GM19397 (cell line): ENCODE measurements around the gene METRN.
"Not testable (repeated sequence)": the region's sequence is repeated elsewhere in the genome, so short reads cannot be mapped to it uniquely, and the experiment has no call there.

Source experiments
- ATAC-seq: cut with Tn5 transposase; IDR thresholded peaks from one replicate; pipeline ENCODE4 v1.9.1; 2021; ENCODE audit warnings: mild to moderate bottlenecking, moderate library complexity; ENCODE audit not compliant: unreplicated experiment

The METRN gene

GRCh38 chr16:708019-708418 lies 6.9 kb upstream of the METRN start:
- ATAC-seq: no peak

- no peak for ATAC-seq
Measured at GRCh38 chr16:708959-709358, 6.0 kb upstream of the METRN start.

GRCh38 chr16:709566-710499 lies 5.1 kb upstream of the METRN start:
- no peak for ATAC-seq

GRCh38 chr16:710500-711075 lies 4.3 kb upstream of the METRN start:
- ATAC-seq: no peak

- ATAC-seq: no peak
Measured at GRCh38 chr16:711084-711483, 3.8 kb upstream of the METRN start.

- no peak for ATAC-seq
Measured at GRCh38 chr16:711548-712320, 3.2 kb upstream of the METRN start.

GRCh38 chr16:712740-713250 lies 2.1 kb upstream of the METRN start:
- not testable (repeated sequence) for ATAC-seq

- no peak for ATAC-seq
Measured at GRCh38 chr16:714079-714478, 839 bp upstream of the METRN start.

- ATAC-seq: peak; percentile 26
Measured at GRCh38 chr16:715477-716199, 720 bp downstream of the METRN start.

GRCh38 chr16:716200-716568 lies 1.3 kb downstream of the METRN start:
- ATAC-seq: no peak

GRCh38 chr16:716768-717325 lies 1.9 kb downstream of the METRN start:
- no peak for ATAC-seq

- no peak for ATAC-seq
Measured at GRCh38 chr16:717450-718245, 2.7 kb downstream of the METRN start.

- no peak for ATAC-seq
Measured at GRCh38 chr16:718389-718788, 3.5 kb downstream of the METRN start.

- no peak for ATAC-seq
Measured at GRCh38 chr16:718922-719321, 4.0 kb downstream of the METRN start.

GRCh38 chr16:719815-720446 lies 5.0 kb downstream of the METRN start:
- ATAC-seq: no peak

- peak; percentile 8 for ATAC-seq
Measured at GRCh38 chr16:720447-720989, 5.6 kb downstream of the METRN start.

- ATAC-seq: peak; percentile 69
Measured at GRCh38 chr16:720990-721764, 6.3 kb downstream of the METRN start, which contains the start of gene ANTKMT. TSS of gene ANTKMT (plus strand) at chr16:721146. CDS start at chr16:721275, 129 bp downstream.
